CD4-positive, alpha-beta T cell treated with Interleukin-15 for 1 hour (primary cell): Measurements from ENCODE around the gene KRT23.

Experiments used
- DNase-seq: peaks from one replicate; pipeline ENCODE4 v3.0.0-alpha.2; 2020

Gene KRT23

GRCh38 chr17:40937384-40937819 lies at the start of gene KRT23:
KRT23 (minus strand) TSS chr17:40937646; CDS start chr17:40936603, 1,043 bp downstream.
- DNase-seq, result no peak

GRCh38 chr17:40986920-40987319 lies 49.5 kb upstream of the KRT23 start:
- no peak for DNase-seq

GRCh38 chr17:40984226-40984625 lies 46.8 kb upstream of the KRT23 start, which contains the start of gene KRT40:
KRT40 (minus strand) TSS chr17:40984326; CDS start chr17:40984273, 53 bp downstream.
- DNase-seq, result no peak

GRCh38 chr17:40981115-40981514 lies 43.7 kb upstream of the KRT23 start:
- DNase-seq, result no peak

GRCh38 chr17:40980596-40980995 lies 43.1 kb upstream of the KRT23 start:
- no peak for DNase-seq

- DNase-seq, result no peak
These were observed 42.7 kb upstream of the KRT23 start for GRCh38 chr17:40980117-40980516.

GRCh38 chr17:40978575-40979151 lies 41.2 kb upstream of the KRT23 start:
- no peak for DNase-seq

- no peak for DNase-seq
These were observed 38.1 kb upstream of the KRT23 start for GRCh38 chr17:40975516-40975915.

- no peak for DNase-seq
These were observed 36.9 kb upstream of the KRT23 start for GRCh38 chr17:40974366-40974765.

- DNase-seq, result no peak
These were observed 30.1 kb upstream of the KRT23 start for GRCh38 chr17:40967582-40967981.

- no peak for DNase-seq
These were observed 29.4 kb upstream of the KRT23 start, which contains the start of gene KRT39 for GRCh38 chr17:40966848-40967247. KRT39 (minus strand) TSS chr17:40966948; CDS start chr17:40966856, 92 bp downstream.

- DNase-seq, result no peak
These were observed 26.4 kb upstream of the KRT23 start for GRCh38 chr17:40963838-40964237.

- no peak for DNase-seq
These were observed 24.7 kb upstream of the KRT23 start for GRCh38 chr17:40962059-40962561.

GRCh38 chr17:40961591-40961990 lies 24.1 kb upstream of the KRT23 start:
- no peak for DNase-seq

- no peak for DNase-seq
These were observed 22.7 kb upstream of the KRT23 start for GRCh38 chr17:40960144-40960543.

- no peak for DNase-seq
These were observed 20.9 kb upstream of the KRT23 start for GRCh38 chr17:40958086-40958953.

GRCh38 chr17:40956401-40957254 lies 19.2 kb upstream of the KRT23 start:
- no peak for DNase-seq

GRCh38 chr17:40953881-40954280 lies 16.4 kb upstream of the KRT23 start:
- DNase-seq, result no peak

- DNase-seq, result no peak
These were observed 15.2 kb upstream of the KRT23 start for GRCh38 chr17:40952661-40953060.

- DNase-seq, result no peak
These were observed 14.7 kb upstream of the KRT23 start for GRCh38 chr17:40952154-40952553.

- DNase-seq, result no peak
These were observed 13.7 kb upstream of the KRT23 start for GRCh38 chr17:40951011-40951622.

- no peak for DNase-seq
These were observed 12.7 kb upstream of the KRT23 start for GRCh38 chr17:40950176-40950575.

- DNase-seq, result no peak
These were observed 12.0 kb upstream of the KRT23 start for GRCh38 chr17:40949418-40949817.
